22Rv1 (cell line): ENCODE results near the gene SIRPG.

Experiments used
- H3K27ac ChIP-seq: fragments of 450-650 bp; 2 replicates; pipeline ENCODE4 v1.5.1; 2017
- ZFX ChIP-seq: fragments of 450-650 bp; IDR thresholded peaks from 2 replicates; pipeline ENCODE4 v1.6.1; 2017; ENCODE audit warnings: antibody characterized with exemption, borderline replicate concordance
- TF ChIP-seq, protein P1 (sequence below): fragments of 450-650 bp; IDR thresholded peaks from 2 replicates; pipeline ENCODE4 v1.5.1; 2017; ENCODE audit warnings: mild to moderate bottlenecking

Gene SIRPG

DNA sequence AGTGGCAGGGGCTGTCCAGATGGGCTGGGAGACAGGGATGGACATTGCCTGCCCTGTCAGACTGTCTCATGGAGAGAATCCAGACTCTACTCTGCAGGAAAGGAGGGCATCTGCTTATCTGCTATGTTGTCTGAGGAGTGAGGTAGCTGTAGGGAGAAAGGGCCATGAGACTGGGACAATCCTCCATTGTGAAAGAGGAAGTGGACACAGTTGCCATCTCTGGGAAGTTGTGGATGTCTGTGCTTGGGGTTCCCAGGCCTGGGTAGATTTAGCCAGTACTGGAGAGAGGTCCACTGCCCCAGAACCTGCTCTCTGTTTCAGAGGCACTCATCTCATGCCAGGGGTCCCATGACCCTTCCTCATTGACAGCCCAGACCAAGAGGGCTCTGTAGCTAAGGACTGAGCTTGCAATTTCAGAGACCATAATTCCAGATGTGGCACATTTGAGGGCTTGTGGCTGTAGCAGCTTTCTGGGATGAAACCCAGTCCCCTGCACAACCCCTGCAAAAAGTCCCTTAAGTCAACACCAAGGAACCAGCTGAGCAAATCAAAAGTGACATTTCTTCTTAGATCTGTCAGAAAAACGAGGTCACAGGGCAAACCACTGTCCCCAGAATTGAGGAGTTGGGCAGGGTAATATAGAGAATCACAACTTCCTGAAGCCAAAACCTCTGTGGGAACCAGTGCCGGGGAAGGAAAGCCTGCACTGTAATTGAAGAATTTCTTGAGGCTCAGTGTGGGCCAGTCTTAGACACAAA lies 4.1 kb upstream of the SIRPG start:
- TF ChIP-seq, protein P1, sequence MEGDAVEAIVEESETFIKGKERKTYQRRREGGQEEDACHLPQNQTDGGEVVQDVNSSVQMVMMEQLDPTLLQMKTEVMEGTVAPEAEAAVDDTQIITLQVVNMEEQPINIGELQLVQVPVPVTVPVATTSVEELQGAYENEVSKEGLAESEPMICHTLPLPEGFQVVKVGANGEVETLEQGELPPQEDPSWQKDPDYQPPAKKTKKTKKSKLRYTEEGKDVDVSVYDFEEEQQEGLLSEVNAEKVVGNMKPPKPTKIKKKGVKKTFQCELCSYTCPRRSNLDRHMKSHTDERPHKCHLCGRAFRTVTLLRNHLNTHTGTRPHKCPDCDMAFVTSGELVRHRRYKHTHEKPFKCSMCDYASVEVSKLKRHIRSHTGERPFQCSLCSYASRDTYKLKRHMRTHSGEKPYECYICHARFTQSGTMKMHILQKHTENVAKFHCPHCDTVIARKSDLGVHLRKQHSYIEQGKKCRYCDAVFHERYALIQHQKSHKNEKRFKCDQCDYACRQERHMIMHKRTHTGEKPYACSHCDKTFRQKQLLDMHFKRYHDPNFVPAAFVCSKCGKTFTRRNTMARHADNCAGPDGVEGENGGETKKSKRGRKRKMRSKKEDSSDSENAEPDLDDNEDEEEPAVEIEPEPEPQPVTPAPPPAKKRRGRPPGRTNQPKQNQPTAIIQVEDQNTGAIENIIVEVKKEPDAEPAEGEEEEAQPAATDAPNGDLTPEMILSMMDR, result no peak
- no peak for TF ChIP-seq ZFX
- no peak overlapping the region for H3K27ac ChIP-seq

DNA sequence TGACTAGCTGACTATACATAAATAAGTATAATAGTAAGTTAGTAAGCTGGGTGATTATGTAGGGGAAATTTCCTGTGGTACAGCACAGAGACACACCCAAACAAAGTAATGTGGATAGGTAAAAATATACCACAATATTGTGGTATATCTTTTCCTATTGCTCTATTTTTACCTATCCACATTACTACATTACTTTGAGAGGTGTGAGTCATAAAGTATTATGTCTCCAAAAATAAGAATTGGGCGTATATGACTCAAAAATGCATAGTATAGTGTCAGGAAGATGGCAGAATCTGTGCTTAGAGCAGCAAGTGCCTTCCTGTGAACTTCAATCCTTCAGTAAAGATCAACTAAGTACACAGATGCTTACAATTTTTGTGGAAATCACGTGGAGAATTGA lies 2.7 kb upstream of the SIRPG start:
- TF ChIP-seq ZFX, result no peak
- TF ChIP-seq, protein P1, result no peak
- H3K27ac ChIP-seq, result no peak overlapping the region

DNA sequence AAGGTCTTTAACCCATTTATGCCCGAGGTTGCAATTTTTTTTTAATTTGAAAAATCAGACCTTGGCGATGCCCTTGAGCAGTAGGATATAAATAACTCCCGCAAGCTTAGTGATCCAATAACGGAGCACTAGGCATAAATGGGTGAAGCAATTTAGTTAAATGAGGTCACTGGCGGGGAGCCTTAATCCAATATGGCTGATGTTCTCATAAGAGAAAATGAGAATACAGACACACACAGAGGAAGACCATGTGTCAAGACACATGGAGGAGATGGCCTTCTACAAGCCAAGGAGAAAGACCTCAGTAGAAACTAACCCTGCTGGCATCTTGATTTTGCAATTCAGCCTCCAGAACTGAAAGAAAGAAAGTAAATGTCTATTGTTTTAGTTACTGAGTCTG lies 735 bp downstream of the SIRPG start:
- no peak overlapping the region for H3K27ac ChIP-seq
- TF ChIP-seq ZFX, result no peak
- TF ChIP-seq, protein P1, result no peak

DNA sequence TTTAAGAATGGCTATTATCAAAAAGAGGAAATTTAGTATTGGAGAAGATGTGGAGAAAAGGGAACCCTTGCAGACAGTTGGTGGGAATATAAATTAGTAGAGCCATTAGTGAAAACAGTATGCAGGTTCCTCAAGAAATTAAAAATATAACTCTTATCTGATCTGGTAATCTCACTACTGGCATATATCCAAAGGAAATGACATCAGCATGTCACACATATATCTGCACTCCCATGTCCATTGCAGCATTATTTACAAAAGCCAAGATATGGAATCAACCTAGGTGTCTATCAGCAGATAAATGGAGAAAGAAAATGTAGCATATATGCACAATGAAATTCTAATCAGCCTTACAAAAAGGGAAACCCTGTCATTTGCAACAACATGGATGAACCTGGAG lies 2.6 kb downstream of the SIRPG start:
- TF ChIP-seq ZFX, result no peak
- TF ChIP-seq, protein P1, result no peak

DNA sequence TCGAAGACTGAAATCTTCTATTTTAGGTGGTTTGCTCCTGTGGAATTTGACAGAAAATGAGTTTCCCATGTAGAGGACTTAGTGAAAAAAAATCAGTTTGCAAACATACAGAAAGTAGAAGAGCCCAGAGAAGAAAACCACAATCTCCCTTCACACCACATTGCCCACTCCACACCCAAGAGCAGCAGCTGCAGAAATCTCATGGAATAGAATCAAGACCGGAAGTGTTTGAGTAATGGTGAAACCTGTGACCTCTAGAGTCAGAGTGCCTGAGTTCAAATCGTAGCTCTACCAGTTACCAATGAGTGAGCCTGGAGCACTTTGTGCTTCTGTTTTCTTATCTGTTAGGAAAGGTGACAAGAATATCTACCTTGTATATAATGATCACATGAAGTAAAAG lies 4.6 kb downstream of the SIRPG start:
- no peak overlapping the region for H3K27ac ChIP-seq

More for the DNA sequence above, 2.6 kb downstream of the SIRPG start:
- no peak overlapping the region for H3K27ac ChIP-seq

DNA sequence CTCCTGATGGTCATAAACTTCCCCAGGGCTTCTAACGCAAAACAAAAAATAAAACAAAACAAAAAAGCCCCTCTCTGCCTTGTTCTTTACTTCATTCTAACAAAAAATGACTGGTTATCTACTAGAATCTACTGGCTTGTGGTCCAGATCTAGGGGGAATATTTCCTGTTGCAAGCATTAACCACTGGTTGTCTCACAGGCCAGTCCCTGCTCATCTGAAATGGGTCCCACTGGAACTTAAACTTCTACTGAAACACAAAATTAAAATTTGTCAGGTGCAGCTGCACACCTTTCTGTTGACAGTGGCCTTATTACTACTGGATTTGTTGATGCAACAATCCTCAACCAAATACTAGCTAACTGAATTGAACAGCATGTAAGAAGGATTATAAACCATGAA lies 5.5 kb downstream of the SIRPG start:
- TF ChIP-seq, protein P1, result no peak
- TF ChIP-seq ZFX, result no peak
- no peak overlapping the region for H3K27ac ChIP-seq

More for the DNA sequence above, 4.6 kb downstream of the SIRPG start:
- TF ChIP-seq ZFX, result no peak
- TF ChIP-seq, protein P1, result no peak

DNA sequence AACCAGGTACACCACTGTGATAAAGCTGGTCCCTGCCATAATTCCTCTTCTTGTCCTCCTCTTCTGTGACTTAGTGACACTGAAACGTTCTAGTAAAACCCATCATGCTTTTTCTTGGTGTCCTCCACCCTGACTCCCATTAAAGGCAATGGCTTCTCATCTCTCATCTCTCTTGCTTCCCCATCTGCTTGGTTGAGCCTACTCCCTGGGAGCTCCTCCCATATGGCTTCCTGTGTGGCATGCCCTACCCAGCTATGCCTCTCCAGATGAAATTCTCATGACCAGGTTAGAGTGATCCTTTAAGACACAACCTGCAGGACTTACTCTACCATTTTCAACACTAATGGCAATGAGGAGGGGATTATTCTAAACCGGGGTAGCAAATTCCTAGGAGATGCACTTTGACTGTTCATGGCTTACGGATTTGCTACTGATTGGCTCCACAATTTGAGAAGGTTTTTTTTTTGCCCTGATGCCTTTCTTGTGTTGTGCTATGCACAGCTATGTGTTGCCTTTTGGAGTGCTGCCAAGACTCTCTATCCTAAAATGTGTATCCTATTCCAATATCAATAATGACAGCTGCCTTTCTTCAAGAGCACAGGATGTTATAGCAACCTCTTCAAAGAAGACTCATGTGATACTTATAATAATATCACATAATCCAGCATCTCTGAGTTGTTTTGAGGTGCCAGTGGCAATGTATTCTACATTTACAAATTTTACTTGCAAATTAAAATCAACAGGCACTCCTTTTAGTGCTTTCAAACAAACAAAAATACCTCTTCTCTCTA lies 6.1 kb downstream of the SIRPG start:
- H3K27ac ChIP-seq, result no peak overlapping the region
- no peak for TF ChIP-seq ZFX
- TF ChIP-seq, protein P1, result no peak
